Suprapubic skin (tissue), 4 donors: ENCODE data around the gene CLDN11.

Source experiments
- CTCF ChIP-seq, 2 donors: fragments of 200-600 bp in 1 of 2; fragments of 450-650 bp in 1 of 2; sonication (generic) in 1 of 2; IDR thresholded peaks; one replicate each; pipeline ENCODE4 v1.5.1; 2016 to 2019; ENCODE audit warnings: antibody characterized with exemption in 2 of 2, mild to moderate bottlenecking in 1 of 2, moderate library complexity in 1 of 2
- EP300 ChIP-seq: sonication (generic); formaldehyde crosslinking; IDR thresholded peaks from one replicate; pipeline ENCODE4 v1.6.1; 2017; ENCODE audit warnings: antibody characterized with exemption
- POLR2A ChIP-seq, 2 donors: fragments of 450-650 bp; IDR thresholded peaks; one replicate each; pipeline ENCODE4 v1.6.1; 2017; ENCODE audit warnings: antibody characterized with exemption in 2 of 2, mild to moderate bottlenecking in 2 of 2, moderate library complexity in 2 of 2
- POLR2AphosphoS5 ChIP-seq, 3 donors: sonication (generic); formaldehyde crosslinking; IDR thresholded peaks; one replicate each; pipeline ENCODE4 v1.6.1; 2017; ENCODE audit warnings: antibody characterized with exemption in 3 of 3

GRCh38 chr3:170441412-170441811 lies 22.7 kb downstream of the CLDN11 start:
- TF ChIP-seq CTCF (IDR thresholded peaks at IDR 0.05) (no peak), POLR2A (IDR thresholded peaks at IDR 0.05) (no peak), POLR2AphosphoS5 (IDR thresholded peaks at IDR 0.05) (no peak), EP300 (no peak)
